GM12864 (cell line): ENCODE results near the gene JAKMIP2.
A peak's percentile ranks its signal among the peaks of the same experiment; 100 is the strongest.

Experiments
- DNase-seq: peaks from one replicate; pipeline ENCODE4 v3.0.0-alpha.2; 2011; ENCODE audit warnings: low read depth
- H3K4me3 ChIP-seq: 2 replicates; pipeline ENCODE4 v1.5.1; 2011; ENCODE audit warnings: mild to moderate bottlenecking, low read depth, low read length, control low read depth
- TF ChIP-seq, protein P1 (sequence below): IDR thresholded peaks from 2 replicates; pipeline ENCODE4 v1.5.1; 2011; ENCODE audit warnings: low read depth, mild to moderate bottlenecking, moderate library complexity, low read length, control low read depth, inconsistent platforms; ENCODE audit errors: missing control alignments

Gene JAKMIP2

DNA sequence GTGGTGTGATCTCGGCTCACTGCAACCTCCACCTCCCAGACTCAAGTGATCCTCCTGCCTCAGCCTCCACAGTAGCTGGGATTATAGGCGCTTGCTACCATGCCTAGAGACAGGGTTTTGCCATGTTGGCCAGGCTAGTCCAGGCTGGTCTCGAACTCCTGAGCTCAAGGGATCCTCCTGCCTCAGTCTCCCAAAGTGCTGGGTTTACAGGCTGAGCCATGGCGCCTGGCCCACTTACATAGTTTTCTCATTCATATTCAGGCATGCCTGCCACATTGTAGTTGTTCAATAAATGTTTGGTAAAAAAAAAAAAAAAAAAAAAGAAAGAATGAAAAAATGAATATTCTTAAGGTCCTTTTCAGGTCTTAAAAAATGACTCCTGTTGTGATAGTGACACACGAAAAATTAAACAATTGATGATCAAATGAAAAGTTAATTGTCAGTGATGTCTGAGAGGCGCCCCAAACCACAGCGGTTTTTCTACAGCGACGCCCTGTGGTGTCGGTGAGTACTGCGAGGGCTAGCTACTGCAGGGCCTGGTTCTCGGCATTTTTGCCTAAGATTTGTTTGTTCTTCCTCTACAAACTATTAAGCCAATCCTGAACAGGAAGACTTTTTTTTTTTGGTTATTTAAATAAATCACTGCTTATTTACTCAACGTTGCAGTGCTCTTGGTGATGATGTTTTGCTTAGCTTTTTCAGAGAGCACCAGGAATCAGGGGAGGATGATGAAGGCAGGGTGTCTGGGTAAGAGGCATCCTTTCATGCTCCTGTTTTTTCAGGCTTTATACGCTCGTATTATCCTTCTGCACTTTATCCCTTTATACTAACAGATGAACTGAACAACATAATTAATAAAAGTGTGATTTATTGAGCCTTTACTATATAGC lies 205.6 kb downstream of the JAKMIP2 start:
- no peak overlapping the region for H3K4me3 ChIP-seq
- DNase-seq: no peak
- TF ChIP-seq, protein P1, sequence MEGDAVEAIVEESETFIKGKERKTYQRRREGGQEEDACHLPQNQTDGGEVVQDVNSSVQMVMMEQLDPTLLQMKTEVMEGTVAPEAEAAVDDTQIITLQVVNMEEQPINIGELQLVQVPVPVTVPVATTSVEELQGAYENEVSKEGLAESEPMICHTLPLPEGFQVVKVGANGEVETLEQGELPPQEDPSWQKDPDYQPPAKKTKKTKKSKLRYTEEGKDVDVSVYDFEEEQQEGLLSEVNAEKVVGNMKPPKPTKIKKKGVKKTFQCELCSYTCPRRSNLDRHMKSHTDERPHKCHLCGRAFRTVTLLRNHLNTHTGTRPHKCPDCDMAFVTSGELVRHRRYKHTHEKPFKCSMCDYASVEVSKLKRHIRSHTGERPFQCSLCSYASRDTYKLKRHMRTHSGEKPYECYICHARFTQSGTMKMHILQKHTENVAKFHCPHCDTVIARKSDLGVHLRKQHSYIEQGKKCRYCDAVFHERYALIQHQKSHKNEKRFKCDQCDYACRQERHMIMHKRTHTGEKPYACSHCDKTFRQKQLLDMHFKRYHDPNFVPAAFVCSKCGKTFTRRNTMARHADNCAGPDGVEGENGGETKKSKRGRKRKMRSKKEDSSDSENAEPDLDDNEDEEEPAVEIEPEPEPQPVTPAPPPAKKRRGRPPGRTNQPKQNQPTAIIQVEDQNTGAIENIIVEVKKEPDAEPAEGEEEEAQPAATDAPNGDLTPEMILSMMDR: peak; percentile 85

DNA sequence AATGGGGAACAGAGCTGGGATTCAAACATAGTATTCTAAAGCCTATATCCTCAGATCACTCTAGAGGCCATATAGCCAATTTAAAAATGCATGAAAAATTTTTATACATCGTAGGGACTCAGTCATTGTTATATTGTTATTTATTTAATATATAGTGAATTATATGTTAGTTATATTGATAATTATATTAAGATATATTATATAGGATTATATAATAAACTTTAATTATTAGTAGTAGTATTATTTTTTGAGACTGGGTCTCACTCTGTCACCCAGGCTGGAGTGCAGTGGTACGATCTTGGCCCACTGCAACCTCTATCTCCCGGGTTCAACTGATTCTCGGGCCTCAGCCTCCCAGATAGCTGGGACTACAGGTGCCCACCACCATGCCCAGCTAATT lies 206.9 kb downstream of the JAKMIP2 start:
- TF ChIP-seq, protein P1: no peak
- no peak overlapping the region for H3K4me3 ChIP-seq
- no peak for DNase-seq

DNA sequence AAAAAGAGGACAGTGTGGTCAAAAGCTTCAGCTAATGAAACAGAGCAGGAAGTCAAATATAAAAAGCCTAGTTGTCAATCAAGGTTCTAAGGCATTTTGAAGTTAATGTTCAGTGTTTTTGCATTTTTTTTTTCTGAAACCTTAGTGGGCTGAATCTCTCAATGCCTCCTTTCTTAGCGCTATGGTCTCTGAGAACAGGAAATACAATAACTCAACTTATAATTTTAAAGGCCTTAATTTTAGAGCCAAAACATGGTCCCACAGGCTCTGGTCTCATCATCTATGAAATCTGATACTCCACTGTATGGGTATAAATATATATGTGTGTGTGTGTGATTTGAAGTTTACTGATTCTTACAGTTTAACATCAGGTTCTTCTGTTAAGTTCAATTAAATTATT lies 209.3 kb downstream of the JAKMIP2 start:
- TF ChIP-seq, protein P1: no peak
- no peak for DNase-seq
- H3K4me3 ChIP-seq: no peak overlapping the region

DNA sequence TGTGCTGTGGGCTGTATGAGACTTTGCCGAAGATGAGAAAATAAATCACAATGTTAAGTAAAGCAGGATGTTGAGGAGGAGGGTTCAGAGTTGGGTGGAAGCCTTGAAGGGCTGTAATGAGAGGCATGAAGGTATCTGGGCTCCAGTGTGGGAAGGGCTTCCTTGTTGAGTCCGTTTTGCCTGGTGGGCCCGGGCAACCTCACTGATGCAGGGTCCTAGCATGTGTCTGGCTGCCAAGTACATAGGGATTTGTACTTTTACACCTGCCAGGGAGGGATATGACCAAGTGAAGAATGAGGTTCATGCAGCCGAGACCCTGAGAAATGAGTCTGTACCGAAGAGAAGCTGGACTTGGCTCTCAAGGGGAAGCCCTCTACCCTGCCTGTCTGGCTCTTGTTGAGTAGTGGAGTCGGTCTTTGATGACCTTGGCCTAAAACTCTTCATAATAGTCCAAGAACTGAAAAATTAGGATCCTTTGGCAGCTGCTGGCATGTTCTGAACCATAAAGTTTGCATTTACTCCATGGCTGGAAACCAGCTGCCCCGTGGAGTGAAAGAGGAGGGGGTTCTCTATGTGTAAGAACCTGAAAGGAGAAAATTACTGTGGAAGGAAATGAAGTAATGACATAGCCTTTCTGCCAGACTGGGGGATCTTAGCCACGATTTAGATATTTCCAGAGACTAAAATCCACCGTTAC lies 213.7 kb downstream of the JAKMIP2 start:
- TF ChIP-seq, protein P1: no peak
- H3K4me3 ChIP-seq: no peak overlapping the region
- no peak for DNase-seq

DNA sequence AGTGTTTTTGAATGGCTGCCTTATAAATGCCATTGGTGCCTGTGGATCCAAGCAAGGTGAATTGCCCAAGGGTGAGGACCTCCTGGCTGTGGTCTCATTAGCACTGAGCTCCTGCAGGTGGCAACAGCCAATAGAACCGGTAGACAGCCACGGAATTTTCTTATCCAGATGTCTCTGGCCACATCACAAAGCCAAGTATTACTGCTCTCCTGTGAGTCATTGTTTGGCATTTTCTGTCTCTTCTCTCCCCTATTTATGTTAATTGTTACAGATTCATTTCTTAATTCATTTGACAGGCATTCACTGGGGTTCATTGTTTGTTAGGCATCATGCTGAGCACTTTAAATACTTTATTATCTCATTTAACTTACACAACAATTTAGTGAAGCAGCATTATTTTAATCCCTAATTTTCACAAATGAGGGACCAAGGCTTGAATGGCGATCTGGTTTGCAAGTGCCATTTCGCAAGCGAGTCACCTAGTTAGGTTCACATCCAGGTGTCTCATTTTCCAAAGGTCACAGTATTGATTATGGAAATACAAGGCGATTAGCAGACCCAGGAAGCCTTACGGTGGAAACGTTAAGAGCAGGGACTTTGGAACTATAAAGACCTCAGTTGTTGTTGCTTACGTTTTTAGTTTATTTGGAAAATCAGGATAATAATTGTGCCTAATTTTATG lies 214.5 kb downstream of the JAKMIP2 start:
- TF ChIP-seq, protein P1: no peak
- H3K4me3 ChIP-seq: no peak overlapping the region
- no peak for DNase-seq

DNA sequence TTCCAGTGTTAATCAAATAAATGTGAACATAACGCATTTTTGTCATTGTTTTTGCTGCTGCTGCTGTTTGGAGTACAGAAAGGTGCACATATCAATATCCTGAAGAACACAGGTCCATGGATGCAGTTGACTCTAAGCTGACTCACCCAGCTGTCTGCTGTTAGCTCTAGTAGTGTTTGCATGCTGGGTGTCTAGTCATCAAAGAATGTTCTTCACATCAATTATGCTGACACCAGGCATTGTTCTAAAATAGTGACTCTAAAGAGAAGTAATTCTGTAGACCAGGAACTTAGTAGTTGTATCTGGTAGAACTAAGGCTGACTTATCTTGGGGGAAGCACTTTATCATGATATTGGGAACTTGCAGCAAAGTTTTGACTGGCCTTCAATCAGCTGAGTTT lies 217.0 kb downstream of the JAKMIP2 start:
- H3K4me3 ChIP-seq: no peak overlapping the region
- no peak for DNase-seq
- TF ChIP-seq, protein P1: no peak
